Aorta (tissue), 5 donors: ENCODE measurements around the gene ZBTB47. TPM values are rescaled to one million over a fixed set of nuclear protein-coding genes. Genes with fewer than 3 reads are reported as not detected.

ENCODE experiments used
- ATAC-seq: fragments of 200-7000 bp; cut with Tn5 transposase; one replicate; pipeline ENCODE4 v1.9.1; 2022; ENCODE audit warnings: moderate library complexity; ENCODE audit not compliant: low FRiP score
- DNase-seq, 2 donors: peaks; one replicate each; pipeline ENCODE4 v3.0.0-alpha.2; 2020
- H3K27ac ChIP-seq, 2 donors: one replicate each; pipeline ENCODE4 v1.5.1; 2013; ENCODE audit warnings: low read length in 2 of 2, mild to moderate bottlenecking in 2 of 2, moderate library complexity in 2 of 2, control low read depth in 1 of 2, inconsistent platforms in 1 of 2, low read depth in 1 of 2
- H3K27me3 ChIP-seq, 2 donors: one replicate each; pipeline ENCODE4 v1.6.1; 2013; ENCODE audit warnings: control low read depth in 1 of 2, low read length in 1 of 2, mild to moderate bottlenecking in 1 of 2, moderate library complexity in 1 of 2; ENCODE audit not compliant: insufficient read depth in 2 of 2, control insufficient read depth in 1 of 2
- H3K36me3 ChIP-seq, 2 donors: one replicate each; pipeline ENCODE4 v1.6.1; 2013; ENCODE audit warnings: control low read depth in 1 of 2, low read length in 1 of 2, mild to moderate bottlenecking in 1 of 2; ENCODE audit not compliant: insufficient read depth in 2 of 2, control insufficient read depth in 1 of 2
- H3K4me1 ChIP-seq, 2 donors: one replicate each; pipeline ENCODE4 v1.6.1; 2013; ENCODE audit warnings: low read length in 2 of 2, control low read depth in 1 of 2, mild to moderate bottlenecking in 1 of 2, moderate library complexity in 1 of 2; ENCODE audit not compliant: insufficient read depth in 2 of 2, control insufficient read depth in 1 of 2
- H3K4me3 ChIP-seq, 2 donors: one replicate each; pipeline ENCODE4 v1.5.1; 2013; ENCODE audit warnings: low read length in 2 of 2, control low read depth in 1 of 2, mild to moderate bottlenecking in 1 of 2
- H3K9me3 ChIP-seq: one replicate; pipeline ENCODE4 v1.6.1; 2013; ENCODE audit warnings: mild to moderate bottlenecking, low read length; ENCODE audit not compliant: control insufficient read depth
- WGBS, 2 donors: extraction: QIAGEN DNeasy Blood & Tissue Kit; methylation state at CpG; one replicate each; pipeline ENCODE4 v1.1.7; 2013; 5-methylcytosine and 5-hydroxymethylcytosine counted together
- intact Hi-C, 2 donors: fragments of 100-400 bp; cut with DNase I; formaldehyde crosslinking; loops; one replicate each; pipeline versions ENCODE4 v1.14.2 to v1.15.0; 2022
- polyA plus RNA-seq, 2 donors: library from polyadenylated mRNA; stranded (reverse); fragments of 200-250 nt; gene quantifications; one replicate each; pipeline ENCODE4 v1.2.3, GENCODE V29; 2013
- total RNA-seq, 2 donors: library from RNA; stranded (reverse); fragmentation: NEBNext Ultra II Directional; extraction: Animal tissue kit (Norgen Biotek cat#: 25700); gene quantifications; one replicate each; pipeline ENCODE4 v1.2.1, GENCODE V29; 2021
- donor health status: healthy with polysubstance abuse.
- donor health status: Bipolar disorder and iron deficiency.
- donor health status: DM: no; HTN: no; CAD: no.
- donor health status: DM: no; HTN: no; CAD: no.
- donor health status: DM: yes; HTN: yes; CAD: no.

ZBTB47 gene
- total and polyA plus RNA-seq, 4 donors, result 42.3 to 82.0 (median 74.8) TPM

DNA sequence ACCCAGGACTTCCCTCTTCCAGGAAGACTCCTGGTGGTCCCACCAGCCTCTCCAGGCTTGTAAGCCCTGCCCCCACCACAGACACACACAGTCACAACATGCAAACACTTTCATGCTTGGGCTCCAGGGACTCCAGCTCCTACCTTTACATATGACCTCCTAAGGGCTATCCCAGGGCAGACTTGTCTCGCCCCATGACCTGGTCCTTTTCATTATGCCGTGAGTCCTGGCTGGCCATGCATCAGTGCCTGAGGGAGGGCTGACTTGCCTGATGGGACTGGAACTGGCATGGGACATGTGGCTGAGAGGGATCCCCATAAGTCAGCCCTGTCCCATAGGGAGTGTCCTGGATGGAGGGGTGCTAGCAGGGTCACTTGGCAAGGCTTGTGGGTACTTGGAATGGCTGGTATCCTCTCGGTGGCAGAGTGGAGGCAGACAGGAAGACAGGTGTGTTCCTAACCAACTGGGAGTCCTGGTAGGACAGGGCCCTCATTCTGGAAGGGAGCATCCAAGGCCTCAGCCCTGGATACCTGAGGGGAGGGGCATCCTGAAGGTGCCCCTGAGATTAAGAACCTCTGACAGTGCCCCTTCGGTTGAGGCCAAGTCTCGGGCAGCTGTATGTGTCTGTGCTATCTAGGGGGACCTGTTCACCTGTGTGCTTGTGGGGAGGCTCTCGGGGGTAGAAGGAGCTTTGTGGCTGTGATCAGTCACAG is 49.6 kb downstream of the ZBTB47 start:
- intact Hi-C loops, result no loop called here
- WGBS, 2 donors, result 96 to 97% methylated on average over 6 of the region's 6 CpGs
- no peak for DNase-seq

DNA sequence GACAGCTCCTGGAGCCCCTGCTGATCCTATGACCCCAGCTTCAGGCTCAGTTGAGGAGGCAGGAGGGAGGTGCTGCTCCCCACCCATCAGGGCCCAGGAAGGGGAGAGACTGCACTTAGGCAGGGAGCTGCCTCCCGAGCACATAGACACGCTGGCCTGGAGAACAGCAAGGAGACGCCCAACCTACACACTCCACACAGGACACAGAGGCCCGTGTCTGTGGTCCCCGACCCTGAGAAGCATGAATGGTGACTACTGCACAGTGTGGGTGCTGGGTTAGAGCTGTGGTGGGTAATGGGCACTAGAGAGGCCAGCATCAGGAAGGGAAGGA is 50.2 kb downstream of the ZBTB47 start:
- no peaks in the 10 kb centered on the region for H3K9me3 ChIP-seq
- no peaks in the 10 kb centered on the region for H3K4me1 ChIP-seq
- intact Hi-C loops, result no loop called here
- ATAC-seq (no peak), DNase-seq (peak in 1 of 2 donors; percentile 51)
- 87% methylated on average over 5 of the region's 5 CpGs for WGBS, 2 donors
- H3K36me3 ChIP-seq, result no peaks in the 10 kb centered on the region
- H3K27me3 ChIP-seq, result no peaks in the 10 kb centered on the region
- no peak overlapping the region for H3K27ac ChIP-seq
- no peak overlapping the region for H3K4me3 ChIP-seq

More for the DNA sequence above, 49.6 kb downstream of the ZBTB47 start:
- Histone ChIP-seq H3K9me3 (no peaks in the 10 kb centered on the region), H3K4me3 (no peak overlapping the region), H3K27me3 (no peaks in the 10 kb centered on the region), H3K27ac (no peak overlapping the region), H3K36me3 (no peaks in the 10 kb centered on the region), H3K4me1 (no peaks in the 10 kb centered on the region)
- no peak for ATAC-seq

- Histone ChIP-seq H3K4me1 (no peaks in the 10 kb centered on the region), H3K27ac (no peak overlapping the region), H3K36me3 (no peaks in the 10 kb centered on the region), H3K4me3 (no peak overlapping the region), H3K27me3 (no peaks in the 10 kb centered on the region), H3K9me3 (no peaks in the 10 kb centered on the region)
- ATAC-seq (no peak), DNase-seq (peak in 1 of 2 donors; percentile 51)
- intact Hi-C loops, result no loop called here
- 79 to 83% methylated on average over 8 of the region's 8 CpGs for WGBS, 2 donors
These were observed 50.8 kb downstream of the ZBTB47 start for GRCh38 chr3:42704136-42704841.

DNA sequence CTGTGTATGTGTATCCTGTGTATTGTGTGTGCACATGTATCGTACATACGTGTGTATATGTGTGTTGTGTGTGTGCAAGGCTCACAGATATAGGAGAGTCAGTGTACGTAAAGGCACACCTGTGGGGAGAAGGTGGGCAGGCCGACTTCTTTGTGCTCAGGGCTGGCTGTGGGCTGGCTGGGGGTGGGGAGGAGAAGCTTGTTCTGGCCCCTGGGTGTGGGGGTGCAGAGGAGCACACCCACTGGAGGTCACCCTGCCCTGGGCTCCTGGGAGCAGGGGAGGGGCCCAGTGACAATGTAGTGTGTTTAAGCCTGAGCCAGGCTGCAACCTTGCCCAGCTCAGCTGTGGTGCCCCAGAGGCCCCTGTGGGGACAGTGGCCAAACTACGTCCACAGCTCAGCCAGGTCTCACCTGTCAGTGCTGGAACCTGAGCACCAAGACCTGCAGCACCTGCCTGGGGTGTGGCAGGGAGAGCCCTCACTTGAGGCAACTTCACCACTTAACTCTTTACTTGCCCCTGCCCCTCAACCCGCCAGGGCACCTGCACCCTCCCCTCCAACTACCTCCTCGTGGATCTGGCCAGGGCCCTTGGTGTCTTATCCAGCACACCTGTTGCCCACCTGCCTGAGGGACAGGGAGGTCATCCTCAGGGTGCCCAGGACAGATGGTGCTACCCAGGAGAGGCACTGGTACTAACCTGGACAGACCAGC is 51.7 kb downstream of the ZBTB47 start:
- Histone ChIP-seq H3K9me3 (no peaks in the 10 kb centered on the region), H3K27me3 (no peaks in the 10 kb centered on the region), H3K27ac (no peak overlapping the region), H3K4me3 (no peak overlapping the region), H3K4me1 (no peaks in the 10 kb centered on the region), H3K36me3 (no peaks in the 10 kb centered on the region)
- ATAC-seq (no peak), DNase-seq (peak in 1 of 2 donors; percentile 56)
- WGBS, 2 donors, result 87 to 90% methylated on average over 7 of the region's 7 CpGs
- intact Hi-C loops, result no loop called here

GRCh38 chr3:42705962-42706585 is 52.6 kb downstream of the ZBTB47 start:
- intact Hi-C loops, result no loop called here
- no peaks in the 10 kb centered on the region for H3K4me1 ChIP-seq
- peak in 1 of 2 donors; percentile 64 for DNase-seq
- H3K36me3 ChIP-seq, result no peaks in the 10 kb centered on the region
- 86 to 89% methylated on average over 10 of the region's 10 CpGs for WGBS, 2 donors
- H3K27ac ChIP-seq, result no peak overlapping the region
- H3K27me3 ChIP-seq, result no peaks in the 10 kb centered on the region
- no peaks in the 10 kb centered on the region for H3K9me3 ChIP-seq
- no peak for ATAC-seq
- no peak overlapping the region for H3K4me3 ChIP-seq

DNA sequence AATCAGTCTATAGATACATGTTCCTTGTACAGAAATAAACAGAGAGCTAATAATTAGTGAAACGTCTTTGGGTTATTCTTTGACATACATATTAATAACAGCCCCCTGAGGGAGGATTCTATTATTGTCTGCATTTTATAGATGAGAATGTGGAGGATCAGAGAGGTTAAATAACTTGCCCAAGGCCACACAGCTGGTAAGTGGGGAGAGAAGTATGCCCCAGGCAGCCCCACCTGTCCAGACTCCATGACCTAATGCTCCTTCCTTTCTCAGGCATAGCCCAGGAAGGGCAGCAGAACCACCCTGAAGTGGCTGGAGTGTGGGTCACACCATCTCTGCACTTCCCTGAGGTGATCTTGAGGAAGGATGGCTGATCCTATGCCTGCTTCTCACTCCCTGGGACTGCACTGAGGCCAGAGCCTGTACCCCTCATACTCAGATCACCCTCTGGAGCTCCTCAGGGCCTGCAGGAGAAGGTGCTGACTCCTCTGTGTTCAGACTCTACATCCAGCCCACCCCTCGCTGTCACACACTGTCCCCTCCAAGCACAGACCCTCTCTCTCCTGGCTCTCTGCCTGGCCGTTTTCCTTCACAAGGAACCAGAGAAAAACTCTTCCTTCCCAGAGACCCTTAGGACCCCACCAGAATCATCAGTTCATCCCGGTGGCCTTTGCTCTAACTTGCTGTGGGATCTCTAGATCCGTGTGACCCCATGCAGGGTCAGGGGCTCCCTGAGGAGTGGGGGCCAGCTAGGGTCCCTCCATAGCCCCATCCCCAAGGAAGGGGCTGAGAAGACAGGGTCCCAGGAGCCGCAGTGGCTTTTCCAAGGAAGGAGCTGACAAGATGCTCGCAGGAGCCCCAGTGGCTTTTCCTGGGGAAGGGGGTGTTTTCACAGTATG is 53.5 kb downstream of the ZBTB47 start:
- DNase-seq (no peak), ATAC-seq (no peak)
- Histone ChIP-seq H3K36me3 (no peaks in the 10 kb centered on the region), H3K9me3 (no peaks in the 10 kb centered on the region), H3K27me3 (no peaks in the 10 kb centered on the region), H3K4me1 (no peaks in the 10 kb centered on the region), H3K4me3 (no peak overlapping the region), H3K27ac (no peak overlapping the region)
- WGBS, 2 donors, result 86% methylated on average over 7 of the region's 7 CpGs
- intact Hi-C loops, result no loop called here

DNA sequence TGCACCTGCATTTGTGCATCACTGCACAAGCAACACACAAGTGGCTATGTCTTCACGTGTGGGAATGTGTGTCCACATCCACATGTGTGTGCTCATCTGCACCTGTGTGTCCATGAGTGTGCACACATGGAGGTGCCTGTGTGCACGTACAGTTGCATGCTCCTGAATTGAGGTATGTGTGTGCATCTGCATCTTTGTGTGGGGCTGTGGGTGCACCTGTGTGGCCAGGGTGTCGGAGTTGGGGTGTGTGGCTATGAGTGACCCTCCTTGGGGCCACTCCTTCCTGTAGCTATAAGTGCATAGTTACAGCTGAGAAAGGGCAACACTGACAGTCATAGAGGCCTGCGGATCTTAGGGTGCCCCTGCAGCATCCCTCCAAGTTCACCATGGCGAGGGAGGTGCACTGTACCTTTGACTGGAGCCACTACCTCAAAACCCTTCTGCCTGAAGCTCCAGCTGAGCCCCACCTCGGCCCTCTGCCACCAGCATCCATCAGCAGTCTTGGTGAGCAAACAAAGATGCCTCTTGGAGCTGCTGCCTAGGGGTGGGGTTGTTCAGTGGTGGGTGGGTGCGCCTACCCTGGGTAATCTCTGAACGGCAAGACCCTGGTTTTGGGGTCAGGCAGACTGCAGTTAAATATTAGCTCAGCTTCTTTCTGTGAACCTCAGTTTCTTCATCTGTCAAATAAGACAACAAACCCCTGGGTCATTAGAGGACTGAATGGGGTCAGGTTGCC is 54.3 kb downstream of the ZBTB47 start:
- no peak for DNase-seq

More for the DNA sequence above, 54.3 kb downstream of the ZBTB47 start:
- intact Hi-C loops, result no loop called here
- Histone ChIP-seq H3K4me1 (no peaks in the 10 kb centered on the region), H3K27me3 (no peaks in the 10 kb centered on the region), H3K4me3 (no peak overlapping the region), H3K9me3 (no peaks in the 10 kb centered on the region), H3K36me3 (no peaks in the 10 kb centered on the region), H3K27ac (no peak overlapping the region)
- 89 to 91% methylated on average over 8 of the region's 8 CpGs for WGBS, 2 donors
- ATAC-seq, result no peak
